Medulla oblongata (tissue), 1 donor: ENCODE measurements around the gene CEBPA.

Experiments used
- DNase-seq: peaks from one replicate; pipeline ENCODE4 v3.0.0-alpha.2; 2015; ENCODE audit errors: extremely low spot score

CEBPA gene

GRCh38 chr19:33288666-33289065 lies 13.7 kb downstream of the CEBPA start:
- no peak for DNase-seq

- DNase-seq: no peak
Measured at GRCh38 chr19:33287927-33288326, 14.4 kb downstream of the CEBPA start.

- no peak for DNase-seq
Measured at GRCh38 chr19:33287438-33287837, 14.9 kb downstream of the CEBPA start.

GRCh38 chr19:33286899-33287298 lies 15.4 kb downstream of the CEBPA start:
- DNase-seq: no peak

- DNase-seq: no peak
Measured at GRCh38 chr19:33285441-33285927, 16.9 kb downstream of the CEBPA start.

- DNase-seq: no peak
Measured at GRCh38 chr19:33284756-33285155, 17.6 kb downstream of the CEBPA start.

GRCh38 chr19:33284146-33284643 lies 18.1 kb downstream of the CEBPA start:
- no peak for DNase-seq

GRCh38 chr19:33283589-33283988 lies 18.7 kb downstream of the CEBPA start:
- DNase-seq: no peak

GRCh38 chr19:33282036-33282671 lies 20.2 kb downstream of the CEBPA start:
- no peak for DNase-seq

- no peak for DNase-seq
Measured at GRCh38 chr19:33281296-33281926, 20.9 kb downstream of the CEBPA start.

GRCh38 chr19:33280351-33280921 lies 21.9 kb downstream of the CEBPA start:
- DNase-seq: peak; percentile 72

- no peak for DNase-seq
Measured at GRCh38 chr19:33279430-33280350, 22.6 kb downstream of the CEBPA start.

GRCh38 chr19:33278403-33279269 lies 23.7 kb downstream of the CEBPA start:
- no peak for DNase-seq

GRCh38 chr19:33278023-33278402 lies 24.3 kb downstream of the CEBPA start:
- no peak for DNase-seq

- no peak for DNase-seq
Measured at GRCh38 chr19:33277434-33277833, 24.9 kb downstream of the CEBPA start.

- DNase-seq: no peak
Measured at GRCh38 chr19:33275933-33276619, 26.3 kb downstream of the CEBPA start.

- no peak for DNase-seq
Measured at GRCh38 chr19:33275559-33275932, 26.8 kb downstream of the CEBPA start.

- no peak for DNase-seq
Measured at GRCh38 chr19:33274663-33275558, 27.4 kb downstream of the CEBPA start.

GRCh38 chr19:33273881-33274662 lies 28.3 kb downstream of the CEBPA start:
- no peak for DNase-seq
